GM19035 (cell line): ENCODE measurements around the gene STARD9.
"Not testable (repeated sequence)": the region's sequence is repeated elsewhere in the genome, so short reads cannot be mapped to it uniquely, and the experiment has no call there.

Experiments used
- ATAC-seq: cut with Tn5 transposase; IDR thresholded peaks from one replicate; pipeline ENCODE4 v1.9.1; 2021; ENCODE audit not compliant: unreplicated experiment

The STARD9 gene

DNA sequence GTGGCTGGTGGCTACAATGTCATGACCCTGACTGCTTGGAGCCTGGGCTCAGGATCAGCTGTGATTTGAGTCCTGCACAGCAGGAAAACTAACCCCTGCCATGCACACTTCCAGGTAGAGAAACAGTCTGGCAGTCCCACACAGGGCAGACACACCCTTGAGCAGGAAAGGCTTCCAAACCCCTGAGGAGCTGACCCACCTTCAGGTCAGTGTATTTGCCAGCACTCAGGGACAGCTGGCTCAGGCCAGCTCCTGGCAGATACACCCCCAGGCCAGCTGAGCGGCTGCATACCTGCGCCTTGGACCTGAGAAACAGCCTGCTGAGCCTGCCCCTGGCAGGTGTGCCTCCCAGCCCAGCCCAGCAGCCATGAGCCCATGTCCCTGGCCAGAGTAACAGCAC is 183.7 kb downstream of the STARD9 start:
- no peak for ATAC-seq

DNA sequence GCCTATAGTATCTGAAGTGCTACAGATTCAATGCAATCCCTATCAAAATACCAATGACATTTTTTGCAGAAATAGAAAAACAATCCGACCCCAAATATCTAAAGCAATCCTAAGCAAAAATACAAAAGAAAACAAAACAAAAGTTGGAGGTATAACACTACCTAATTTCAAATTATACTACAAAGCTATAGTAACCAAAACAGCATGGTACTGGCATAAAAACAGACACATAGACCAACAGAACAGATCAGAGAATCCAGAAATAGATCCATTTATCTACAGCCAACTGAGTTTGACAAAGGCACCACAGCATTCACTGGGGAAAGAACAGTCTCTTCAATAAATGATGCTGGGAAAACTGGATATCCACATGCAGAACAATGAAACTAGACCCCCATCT is 185.4 kb downstream of the STARD9 start:
- no peak for ATAC-seq

DNA sequence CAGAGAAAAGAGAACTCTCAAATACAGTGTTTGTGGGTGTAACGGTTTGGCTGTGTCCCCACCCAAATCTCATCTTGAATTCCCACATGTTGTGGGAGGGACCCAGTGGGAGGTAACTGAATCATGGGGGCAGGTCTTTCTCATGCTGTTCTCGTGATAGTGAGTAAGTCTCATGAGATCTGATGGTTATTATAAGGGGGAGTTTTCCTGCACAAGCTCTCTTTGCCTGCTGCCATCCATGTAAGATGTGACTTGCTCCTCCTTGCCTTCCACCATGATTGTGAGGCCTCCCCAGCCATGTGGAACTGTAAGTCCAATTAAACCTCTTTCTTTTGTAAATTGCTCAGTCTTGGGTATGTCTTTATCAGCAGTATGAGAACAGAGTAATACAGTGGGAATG is 186.4 kb downstream of the STARD9 start:
- not testable (repeated sequence) for ATAC-seq

DNA sequence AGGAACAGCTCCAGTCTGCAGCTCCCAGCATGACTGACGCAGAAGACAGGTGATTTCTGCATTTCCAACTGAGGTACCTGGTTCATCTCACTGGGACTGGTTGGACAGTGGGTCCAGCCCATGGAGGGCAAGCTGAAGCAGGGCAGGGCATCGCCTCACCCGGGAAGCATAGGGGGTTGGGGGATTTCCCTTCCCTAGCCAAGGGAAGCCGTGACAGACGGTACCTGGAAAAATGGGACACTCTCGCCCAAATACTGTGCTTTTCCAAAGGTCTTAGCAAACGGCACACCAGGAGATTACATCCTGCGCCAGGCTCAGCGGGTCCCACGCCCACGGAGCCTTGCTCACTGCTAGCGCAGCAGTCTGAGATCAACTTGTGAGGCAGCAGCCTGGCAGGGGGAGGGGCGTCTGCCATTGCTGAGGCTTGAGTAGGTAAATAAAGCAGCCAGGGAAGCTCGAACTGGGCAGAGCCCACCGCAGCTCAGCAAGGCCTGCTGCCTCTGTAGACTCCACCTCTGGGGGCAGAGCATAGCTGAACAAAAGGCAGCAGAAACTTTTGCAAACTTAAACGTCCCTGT is 188.8 kb downstream of the STARD9 start:
- not testable (repeated sequence) for ATAC-seq

DNA sequence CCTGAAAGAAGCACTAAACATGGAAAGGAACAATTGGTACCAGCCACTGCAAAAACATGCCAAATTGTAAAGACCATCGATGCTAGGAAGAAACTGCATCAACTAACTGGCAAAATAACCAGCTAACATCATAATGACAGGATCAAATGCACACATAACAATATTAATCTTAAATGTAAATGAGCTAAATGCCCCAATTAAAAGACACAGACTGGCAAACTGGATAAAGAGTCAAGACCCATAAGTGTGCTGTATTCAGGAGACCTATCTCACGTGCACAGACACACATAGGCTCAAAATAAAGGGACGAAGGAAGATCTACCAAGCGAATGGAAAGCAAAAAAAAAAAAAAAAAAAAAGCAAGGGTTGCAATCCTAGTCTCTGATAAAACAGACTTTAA is 190.7 kb downstream of the STARD9 start:
- not testable (repeated sequence) for ATAC-seq
